Mesothelial cell of epicardium (in vitro differentiated cells): ENCODE measurements around the gene PGBD5. TPM values are rescaled to one million over a fixed set of nuclear protein-coding genes. Genes with fewer than 3 reads are reported as not detected.

ENCODE experiments used
- DNase-seq, 2 experiments: peaks; one replicate each; pipeline ENCODE4 v3.0.0; 2021; ENCODE audit warnings: low spot score in 2 of 2; ENCODE audit not compliant: unreplicated experiment in 2 of 2
- H3K27ac Mint-ChIP-seq: 2 replicates; pipeline ENCODE4 v1.8.0; 2021; ENCODE audit warnings: mixed read lengths
- H3K27me3 Mint-ChIP-seq: 2 replicates; pipeline ENCODE4 v1.8.0; 2021; ENCODE audit warnings: low read depth, mixed read lengths
- H3K36me3 Mint-ChIP-seq: 2 replicates; pipeline ENCODE4 v1.8.0; 2021; ENCODE audit warnings: mixed read lengths
- H3K4me1 Mint-ChIP-seq: 2 replicates; pipeline ENCODE4 v1.8.0; 2021; ENCODE audit warnings: mixed read lengths
- H3K4me3 Mint-ChIP-seq: 2 replicates; pipeline ENCODE4 v1.8.0; 2021; ENCODE audit warnings: mild to moderate bottlenecking, moderate library complexity, mixed read lengths
- H3K9me3 Mint-ChIP-seq: 2 replicates; pipeline ENCODE4 v1.8.0; 2021; ENCODE audit warnings: mixed read lengths
- total RNA-seq: library from RNA; stranded (reverse); gene quantifications from 3 replicates; pipeline ENCODE4 v1.2.1, GENCODE V29; 2021
- TF ChIP-seq, protein P1 (sequence below): fragments of 200-600 bp; sonication (generic); IDR thresholded peaks from one replicate; pipeline ENCODE4 v1.5.0; 2021; ENCODE audit warnings: antibody characterized with exemption; ENCODE audit not compliant: unreplicated experiment

PGBD5 gene
- total RNA-seq, 1 donor from 2014 or later: 0.94 TPM

DNA sequence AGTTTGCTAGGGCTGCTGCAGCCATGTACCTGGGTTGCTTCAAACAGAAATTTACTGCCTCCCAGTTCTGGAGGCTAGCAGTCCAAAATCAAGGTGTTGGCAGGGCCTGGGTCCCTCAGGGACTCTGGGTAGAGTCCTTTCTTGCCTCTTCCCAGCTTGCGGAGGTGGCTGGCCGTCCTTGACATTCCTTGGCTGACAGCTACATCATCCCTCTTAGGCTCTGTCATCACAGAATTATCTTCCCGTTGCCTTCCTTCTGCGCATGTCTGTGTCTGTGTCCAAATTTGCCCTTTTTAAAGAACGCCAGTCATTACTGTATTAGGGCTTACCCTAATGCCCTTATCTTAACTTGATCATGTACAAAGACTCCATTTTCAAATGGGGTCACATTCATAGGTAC, 37.6 kb upstream of the PGBD5 start:
- peaks cover 37% of the 10 kb centered on the region for H3K27me3 Mint-ChIP-seq
- no peaks in the 10 kb centered on the region for H3K36me3 Mint-ChIP-seq
- no peak for DNase-seq
- peaks cover 10% of the 10 kb centered on the region for H3K9me3 Mint-ChIP-seq
- TF ChIP-seq, protein P1, sequence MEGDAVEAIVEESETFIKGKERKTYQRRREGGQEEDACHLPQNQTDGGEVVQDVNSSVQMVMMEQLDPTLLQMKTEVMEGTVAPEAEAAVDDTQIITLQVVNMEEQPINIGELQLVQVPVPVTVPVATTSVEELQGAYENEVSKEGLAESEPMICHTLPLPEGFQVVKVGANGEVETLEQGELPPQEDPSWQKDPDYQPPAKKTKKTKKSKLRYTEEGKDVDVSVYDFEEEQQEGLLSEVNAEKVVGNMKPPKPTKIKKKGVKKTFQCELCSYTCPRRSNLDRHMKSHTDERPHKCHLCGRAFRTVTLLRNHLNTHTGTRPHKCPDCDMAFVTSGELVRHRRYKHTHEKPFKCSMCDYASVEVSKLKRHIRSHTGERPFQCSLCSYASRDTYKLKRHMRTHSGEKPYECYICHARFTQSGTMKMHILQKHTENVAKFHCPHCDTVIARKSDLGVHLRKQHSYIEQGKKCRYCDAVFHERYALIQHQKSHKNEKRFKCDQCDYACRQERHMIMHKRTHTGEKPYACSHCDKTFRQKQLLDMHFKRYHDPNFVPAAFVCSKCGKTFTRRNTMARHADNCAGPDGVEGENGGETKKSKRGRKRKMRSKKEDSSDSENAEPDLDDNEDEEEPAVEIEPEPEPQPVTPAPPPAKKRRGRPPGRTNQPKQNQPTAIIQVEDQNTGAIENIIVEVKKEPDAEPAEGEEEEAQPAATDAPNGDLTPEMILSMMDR: no peak
- H3K4me1 Mint-ChIP-seq: no peaks in the 10 kb centered on the region
- no peak overlapping the region for H3K4me3 Mint-ChIP-seq
- H3K27ac Mint-ChIP-seq: no peak overlapping the region

GRCh38 chr1:230463326-230463725, 37.2 kb upstream of the PGBD5 start:
- no peaks in the 10 kb centered on the region for H3K36me3 Mint-ChIP-seq
- DNase-seq: no peak
- peaks cover 37% of the 10 kb centered on the region for H3K27me3 Mint-ChIP-seq
- H3K4me3 Mint-ChIP-seq: no peak overlapping the region
- TF ChIP-seq, protein P1: no peak
- H3K27ac Mint-ChIP-seq: no peak overlapping the region
- peaks cover 6% of the 10 kb centered on the region for H3K9me3 Mint-ChIP-seq
- no peaks in the 10 kb centered on the region for H3K4me1 Mint-ChIP-seq

- H3K9me3 Mint-ChIP-seq: no peaks in the 10 kb centered on the region
- H3K36me3 Mint-ChIP-seq: no peaks in the 10 kb centered on the region
- H3K4me1 Mint-ChIP-seq: no peaks in the 10 kb centered on the region
- TF ChIP-seq, protein P1: no peak
- peaks cover 50% of the 10 kb centered on the region for H3K27me3 Mint-ChIP-seq
- no peak overlapping the region for H3K27ac Mint-ChIP-seq
- no peak overlapping the region for H3K4me3 Mint-ChIP-seq
- DNase-seq: no peak
Observed at GRCh38 chr1:230459465-230459864, 33.3 kb upstream of the PGBD5 start.

DNA sequence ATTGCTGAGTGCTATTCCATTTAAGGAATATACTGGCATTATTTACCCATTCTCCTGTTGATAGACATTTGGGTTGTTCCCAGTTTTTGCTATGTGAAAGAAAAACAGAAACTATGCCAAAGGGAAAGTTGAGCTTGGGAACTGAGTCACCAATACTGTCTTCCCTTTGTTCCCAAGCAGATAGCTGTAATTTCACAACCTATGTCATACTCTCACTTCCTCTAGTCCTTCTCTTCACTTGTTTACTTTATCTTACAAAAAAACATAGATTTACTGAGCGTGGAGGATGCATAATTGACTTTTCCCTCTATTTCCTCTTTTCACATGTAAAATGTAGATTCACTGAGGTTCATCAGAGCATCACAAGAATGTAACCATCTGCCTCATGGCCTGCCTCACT, 32.4 kb upstream of the PGBD5 start:
- no peak overlapping the region for H3K4me3 Mint-ChIP-seq
- H3K4me1 Mint-ChIP-seq: no peaks in the 10 kb centered on the region
- no peak overlapping the region for H3K27ac Mint-ChIP-seq
- TF ChIP-seq, protein P1: no peak
- no peak for DNase-seq
- no peaks in the 10 kb centered on the region for H3K9me3 Mint-ChIP-seq
- no peaks in the 10 kb centered on the region for H3K36me3 Mint-ChIP-seq
- H3K27me3 Mint-ChIP-seq: peaks cover 47% of the 10 kb centered on the region

DNA sequence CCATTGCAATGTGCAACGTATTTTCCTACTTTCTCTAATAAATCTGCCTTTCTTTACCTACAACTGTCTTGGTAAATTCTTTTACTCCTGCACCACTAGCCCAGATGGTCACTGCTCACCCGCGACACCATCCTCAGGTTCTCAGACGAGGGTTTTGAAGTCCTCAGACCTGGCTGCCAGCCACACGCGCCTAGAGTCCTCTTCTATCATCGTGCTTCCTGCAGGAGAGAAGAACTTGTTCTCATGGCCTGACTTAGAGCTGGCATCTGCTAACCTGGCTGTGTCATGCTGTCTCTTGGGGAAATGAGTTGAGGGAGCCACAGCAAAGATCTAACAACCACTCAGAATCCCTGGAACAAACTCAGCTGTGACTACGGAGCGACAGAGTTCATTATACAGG, 30.3 kb upstream of the PGBD5 start:
- Mint-ChIP-seq H3K4me1 (no peaks in the 10 kb centered on the region), H3K27me3 (peaks cover 46% of the 10 kb centered on the region), H3K4me3 (no peak overlapping the region), H3K36me3 (no peaks in the 10 kb centered on the region), H3K9me3 (no peaks in the 10 kb centered on the region), H3K27ac (no peak overlapping the region)
- TF ChIP-seq, protein P1: no peak
- no peak for DNase-seq

DNA sequence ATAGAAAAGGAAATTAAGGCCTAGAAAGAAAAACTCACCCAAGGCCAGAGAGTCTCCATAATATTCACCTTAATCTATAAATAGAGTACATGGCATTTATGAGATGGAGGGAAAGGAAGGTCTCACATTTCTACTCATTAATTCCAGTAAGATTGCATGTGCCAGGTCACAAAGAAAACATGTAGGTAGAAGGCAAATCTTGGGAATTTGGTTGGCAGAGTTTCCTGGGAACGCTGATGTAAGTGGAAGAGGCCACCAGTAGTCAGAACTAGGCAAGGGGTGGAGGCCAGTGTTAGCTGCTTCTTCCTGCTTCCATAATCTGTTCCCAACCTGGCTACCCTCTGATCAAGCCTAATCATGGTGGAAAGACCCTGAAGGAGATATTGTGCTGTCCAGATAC, 29.2 kb upstream of the PGBD5 start:
- Mint-ChIP-seq H3K4me1 (no peaks in the 10 kb centered on the region), H3K27ac (no peak overlapping the region), H3K4me3 (no peak overlapping the region), H3K36me3 (no peaks in the 10 kb centered on the region), H3K27me3 (peaks cover 36% of the 10 kb centered on the region), H3K9me3 (no peaks in the 10 kb centered on the region)
- TF ChIP-seq, protein P1: no peak
- no peak for DNase-seq
